AG09309 (cell line): ENCODE measurements around the gene LDLRAD3.
"Not testable (repeated sequence)": the region's sequence is repeated elsewhere in the genome, so short reads cannot be mapped to it uniquely, and the experiment has no call there.

Source experiments
- DNase-seq: peaks from one replicate; pipeline ENCODE4 v3.0.0-alpha.2; 2010; ENCODE audit warnings: low read depth
- H3K4me3 ChIP-seq: 2 replicates; pipeline ENCODE4 v1.5.1; 2011; ENCODE audit warnings: mild to moderate bottlenecking, low read depth, low read length, moderate library complexity; ENCODE audit not compliant: control insufficient read depth
- CTCF ChIP-seq: IDR thresholded peaks from 2 replicates; pipeline ENCODE4 v1.5.1; 2011; ENCODE audit warnings: mild to moderate bottlenecking, low read depth, low read length, inconsistent platforms; ENCODE audit not compliant: insufficient read depth, control insufficient read depth; ENCODE audit errors: missing control alignments

LDLRAD3 gene

GRCh38 chr11:36035454-36035853, 91.6 kb downstream of the LDLRAD3 start:
- no peak overlapping the region for H3K4me3 ChIP-seq
- no peak for TF ChIP-seq CTCF
- DNase-seq, result no peak

GRCh38 chr11:36035999-36036398, 92.1 kb downstream of the LDLRAD3 start:
- no peak for TF ChIP-seq CTCF
- H3K4me3 ChIP-seq, result no peak overlapping the region
- no peak for DNase-seq

GRCh38 chr11:36037031-36037430, 93.2 kb downstream of the LDLRAD3 start:
- no peak for TF ChIP-seq CTCF
- no peak for DNase-seq
- H3K4me3 ChIP-seq, result no peak overlapping the region

GRCh38 chr11:36038541-36038940, 94.7 kb downstream of the LDLRAD3 start:
- no peak for DNase-seq
- H3K4me3 ChIP-seq, result no peak overlapping the region
- no peak for TF ChIP-seq CTCF

- TF ChIP-seq CTCF, result no peak
- no peak for DNase-seq
- H3K4me3 ChIP-seq, result no peak overlapping the region
Observed at GRCh38 chr11:36039471-36039870, 95.6 kb downstream of the LDLRAD3 start.

GRCh38 chr11:36041988-36042611, 98.2 kb downstream of the LDLRAD3 start:
- peak; percentile 69 for TF ChIP-seq CTCF
- no peak overlapping the region for H3K4me3 ChIP-seq
- DNase-seq, result no peak

GRCh38 chr11:36044636-36045035, 100.8 kb downstream of the LDLRAD3 start:
- no peak for TF ChIP-seq CTCF
- DNase-seq, result no peak
- H3K4me3 ChIP-seq, result no peak overlapping the region

GRCh38 chr11:36045945-36046344, 102.1 kb downstream of the LDLRAD3 start:
- H3K4me3 ChIP-seq, DNase-seq: not testable (repeated sequence)
